NB4 (cell line): ENCODE results near the gene DOK6.

Source experiments
- DNase-seq: peaks from one replicate; pipeline ENCODE4 v3.0.0; 2010; ENCODE audit warnings: low read depth
- H3K4me3 ChIP-seq: one replicate; pipeline ENCODE4 v1.5.1; 2011; ENCODE audit warnings: mild to moderate bottlenecking, low read depth, low read length, moderate library complexity
- MYC ChIP-seq: IDR thresholded peaks from 2 replicates; pipeline ENCODE4 v1.6.1; 2011; ENCODE audit warnings: low read depth, low read length
- POLR2A ChIP-seq: IDR thresholded peaks from 2 replicates; pipeline ENCODE4 v1.6.1; 2011; ENCODE audit warnings: mild to moderate bottlenecking; ENCODE audit not compliant: insufficient read length; ENCODE audit errors: extremely low read depth
- TF ChIP-seq, protein P1 (sequence below): IDR thresholded peaks from one replicate; pipeline ENCODE4 v1.5.1; 2012; ENCODE audit warnings: low read depth, low read length
- TF ChIP-seq, protein P2 (sequence below): IDR thresholded peaks from 2 replicates; pipeline ENCODE4 v1.6.1; 2011; ENCODE audit warnings: low read depth, low read length

DOK6 gene

DNA sequence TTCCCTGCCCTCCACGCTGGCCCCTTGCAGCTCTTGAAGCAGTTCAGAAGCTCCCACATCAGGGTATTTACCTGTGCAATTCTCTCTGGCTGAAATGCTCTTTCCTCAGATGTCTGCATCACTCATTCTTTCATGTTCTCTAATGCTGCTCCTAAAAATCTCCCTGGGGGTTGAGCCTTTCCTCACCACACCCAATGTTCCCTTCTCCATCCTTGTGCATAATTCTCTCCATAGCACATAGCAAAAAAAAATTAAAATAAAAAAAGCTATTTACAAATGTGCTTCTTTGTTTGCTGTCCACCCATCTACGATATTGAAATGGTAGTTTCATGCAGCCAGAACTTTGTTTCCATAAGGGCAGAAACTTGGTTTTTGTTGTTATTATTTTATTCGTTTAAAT is 155.5 kb downstream of the DOK6 start:
- no peak for DNase-seq
- no peak overlapping the region for H3K4me3 ChIP-seq
- TF ChIP-seq, protein P1, sequence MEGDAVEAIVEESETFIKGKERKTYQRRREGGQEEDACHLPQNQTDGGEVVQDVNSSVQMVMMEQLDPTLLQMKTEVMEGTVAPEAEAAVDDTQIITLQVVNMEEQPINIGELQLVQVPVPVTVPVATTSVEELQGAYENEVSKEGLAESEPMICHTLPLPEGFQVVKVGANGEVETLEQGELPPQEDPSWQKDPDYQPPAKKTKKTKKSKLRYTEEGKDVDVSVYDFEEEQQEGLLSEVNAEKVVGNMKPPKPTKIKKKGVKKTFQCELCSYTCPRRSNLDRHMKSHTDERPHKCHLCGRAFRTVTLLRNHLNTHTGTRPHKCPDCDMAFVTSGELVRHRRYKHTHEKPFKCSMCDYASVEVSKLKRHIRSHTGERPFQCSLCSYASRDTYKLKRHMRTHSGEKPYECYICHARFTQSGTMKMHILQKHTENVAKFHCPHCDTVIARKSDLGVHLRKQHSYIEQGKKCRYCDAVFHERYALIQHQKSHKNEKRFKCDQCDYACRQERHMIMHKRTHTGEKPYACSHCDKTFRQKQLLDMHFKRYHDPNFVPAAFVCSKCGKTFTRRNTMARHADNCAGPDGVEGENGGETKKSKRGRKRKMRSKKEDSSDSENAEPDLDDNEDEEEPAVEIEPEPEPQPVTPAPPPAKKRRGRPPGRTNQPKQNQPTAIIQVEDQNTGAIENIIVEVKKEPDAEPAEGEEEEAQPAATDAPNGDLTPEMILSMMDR: no peak
- TF ChIP-seq MYC (no peak), POLR2A (no peak)
- TF ChIP-seq, protein P2, sequence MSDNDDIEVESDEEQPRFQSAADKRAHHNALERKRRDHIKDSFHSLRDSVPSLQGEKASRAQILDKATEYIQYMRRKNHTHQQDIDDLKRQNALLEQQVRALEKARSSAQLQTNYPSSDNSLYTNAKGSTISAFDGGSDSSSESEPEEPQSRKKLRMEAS: no peak

DNA sequence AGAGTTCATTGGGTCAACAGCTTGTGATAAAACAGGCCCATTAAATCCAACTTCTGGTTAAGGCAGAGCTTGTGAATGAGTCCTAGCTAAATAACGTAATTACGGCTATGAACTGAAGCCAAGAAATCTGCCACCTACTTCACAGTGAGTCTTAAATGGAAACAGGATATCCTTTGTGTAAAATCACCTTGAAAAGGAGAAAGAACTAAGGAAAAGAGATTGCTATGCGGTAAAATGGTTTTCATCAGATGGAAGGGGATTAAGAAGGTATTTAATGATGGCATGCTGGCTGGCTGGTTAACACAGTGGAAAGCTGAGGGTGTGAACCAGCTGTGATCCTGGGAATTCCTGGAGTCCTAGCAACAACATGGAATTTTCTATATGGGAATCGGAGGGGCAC is 156.6 kb downstream of the DOK6 start:
- H3K4me3 ChIP-seq: no peak overlapping the region
- no peak for TF ChIP-seq POLR2A
- TF ChIP-seq MYC: no peak
- TF ChIP-seq, protein P2: no peak
- TF ChIP-seq, protein P1: no peak
- no peak for DNase-seq

DNA sequence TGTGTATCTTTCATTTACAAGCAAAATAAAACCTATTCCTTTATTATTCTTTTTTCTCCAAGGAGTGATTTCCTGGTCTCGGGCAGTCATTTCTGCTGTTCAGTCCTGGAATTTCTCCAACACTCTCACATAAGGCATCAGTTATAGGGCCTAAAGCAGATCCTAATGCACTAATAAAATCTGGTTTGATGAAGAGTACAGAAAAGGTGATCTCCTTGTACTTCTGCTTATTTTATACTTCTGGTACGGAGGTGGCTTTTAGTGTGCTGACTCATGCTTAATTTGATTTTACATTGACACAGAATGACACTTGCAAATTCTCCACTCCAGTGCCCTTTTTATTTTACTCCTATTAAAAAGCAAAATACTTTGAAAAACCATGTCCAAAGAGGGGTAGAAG is 157.4 kb downstream of the DOK6 start:
- DNase-seq: no peak
- TF ChIP-seq, protein P2: no peak
- TF ChIP-seq, protein P1: no peak
- no peak for TF ChIP-seq MYC
- TF ChIP-seq POLR2A: no peak
- H3K4me3 ChIP-seq: no peak overlapping the region

DNA sequence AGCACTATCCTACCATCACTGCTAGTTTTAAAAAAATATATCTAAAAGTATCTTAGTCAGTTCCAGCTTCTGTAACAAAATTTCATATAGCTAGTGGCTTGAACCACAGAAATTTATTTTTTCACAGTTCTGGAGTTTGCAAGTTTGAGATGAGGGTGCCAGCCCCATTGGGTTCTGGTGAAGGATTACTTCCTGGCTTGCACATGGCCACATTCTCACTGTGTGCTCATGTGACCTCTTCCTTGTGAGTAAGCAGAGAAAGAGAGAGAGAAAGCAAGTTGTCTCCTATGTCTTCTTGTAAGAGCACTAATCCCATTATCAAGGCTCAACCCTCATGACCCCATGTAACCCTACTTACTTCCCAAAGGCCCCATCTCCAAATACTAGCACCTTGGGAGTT is 158.9 kb downstream of the DOK6 start:
- TF ChIP-seq MYC (no peak), POLR2A (no peak)
- TF ChIP-seq, protein P2: no peak
- TF ChIP-seq, protein P1: no peak
- H3K4me3 ChIP-seq: no peak overlapping the region
- no peak for DNase-seq

DNA sequence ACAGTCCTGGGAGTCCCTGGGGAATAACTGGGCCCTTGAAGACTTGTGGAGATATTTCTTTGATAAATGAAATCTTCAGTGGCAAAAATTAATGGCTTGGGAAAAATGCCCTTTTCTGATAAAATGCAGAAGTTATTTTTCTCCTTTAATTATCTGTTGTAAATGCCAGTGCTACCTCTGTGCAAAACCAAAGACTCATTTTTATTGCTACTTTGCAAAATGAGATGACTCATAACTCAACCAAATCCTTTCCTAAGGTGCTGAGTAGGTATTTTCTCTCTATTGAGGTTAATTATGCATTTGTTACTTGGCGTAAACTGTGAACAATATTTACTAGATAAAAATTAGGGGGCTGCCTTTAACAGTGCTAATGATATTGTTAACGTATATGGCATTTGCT is 163.9 kb downstream of the DOK6 start:
- no peak for TF ChIP-seq POLR2A
- TF ChIP-seq, protein P1: no peak
- TF ChIP-seq, protein P2: no peak
- no peak for TF ChIP-seq MYC
- DNase-seq: no peak
- no peak overlapping the region for H3K4me3 ChIP-seq
